ENCODE results near the gene ZNF775. TPM values are rescaled to one million over a fixed set of nuclear protein-coding genes. Genes with fewer than 3 reads are reported as not detected.

The ZNF775 gene
- total and polyA plus RNA-seq, 2 of the 13 experiments (the other 11 are each of a cell fraction or from before 2014, with no cell fraction given), result 3.1 to 3.2 TPM

GRCh38 chr7:150415161-150416153, 36.3 kb downstream of the ZNF775 start (continued):
- TF ChIP-seq ZBTB25 (CRISPR knock-in tag; IDR thresholded peaks at IDR 0.05), result peak; percentile 87
- TF ChIP-seq ZNF564 (CRISPR knock-in tag; IDR thresholded peaks at IDR 0.05), result no peak
- no peak for TF ChIP-seq ZNF530 (CRISPR knock-in tag; IDR thresholded peaks at IDR 0.05; ENCODE audit: low read depth)
- TF ChIP-seq TFDP2 (CRISPR knock-in tag; IDR thresholded peaks at IDR 0.05), result no peak
- TF ChIP-seq SRY (CRISPR knock-in tag; IDR thresholded peaks at IDR 0.05), result no peak
- TF ChIP-seq EEA1 (CRISPR knock-in tag; IDR thresholded peaks at IDR 0.05; ENCODE audit: borderline replicate concordance), result no peak
- TF ChIP-seq ZNF260 (CRISPR knock-in tag; IDR thresholded peaks at IDR 0.05; ENCODE audit: borderline replicate concordance, low read depth), result no peak
- TF ChIP-seq ZNF724P (CRISPR knock-in tag; IDR thresholded peaks at IDR 0.05; ENCODE audit: borderline replicate concordance), result no peak
- TF ChIP-seq NFYC (CRISPR knock-in tag; IDR thresholded peaks at IDR 0.05), result no peak
- TF ChIP-seq ZNF784 (CRISPR knock-in tag; IDR thresholded peaks at IDR 0.05; ENCODE audit: borderline replicate concordance), result peak; percentile 53; the same call in 1 of the 2 replicates
- no peak for TF ChIP-seq ZNF280D (CRISPR knock-in tag; IDR thresholded peaks at IDR 0.05)
- no peak for TF ChIP-seq JUND (CRISPR knock-in tag; IDR thresholded peaks at IDR 0.05)
- TF ChIP-seq MED1 (CRISPR knock-in tag; IDR thresholded peaks at IDR 0.05), result peak; percentile 44; the same call in 1 of the 2 replicates
- TF ChIP-seq ZNF547 (CRISPR knock-in tag; IDR thresholded peaks at IDR 0.05), result no peak
- no peak for TF ChIP-seq KLF15 (CRISPR knock-in tag; IDR thresholded peaks at IDR 0.05; ENCODE audit: borderline replicate concordance)
- no peak for TF ChIP-seq ZNF513 (CRISPR knock-in tag; conservative IDR thresholded peaks at IDR 0.05)
- TF ChIP-seq KDM5A (IDR thresholded peaks at IDR 0.05; ENCODE audit: borderline replicate concordance, low read length), result no peak
- no peak for TF ChIP-seq ZNF317 (CRISPR knock-in tag; IDR thresholded peaks at IDR 0.05)
- TF ChIP-seq MXD1 (CRISPR knock-in tag; IDR thresholded peaks at IDR 0.05), result no peak
- TF ChIP-seq MYC (CRISPR knock-in tag; IDR thresholded peaks at IDR 0.05; ENCODE audit: borderline replicate concordance), result no peak
